ENCODE results near the gene ADAM12. TPM values are rescaled to one million over a fixed set of nuclear protein-coding genes. Genes with fewer than 3 reads are reported as not detected.
"Not testable (repeated sequence)": the region's sequence is repeated elsewhere in the genome, so short reads cannot be mapped to it uniquely, and the experiment has no call there.

Gene ADAM12
- total RNA-seq, 1 donor from 2014 or later = not detected

GRCh38 chr10:126374435-126374834 lies 13.8 kb downstream of the ADAM12 start:
- ATAC-seq (no peak), DNase-seq (ENCODE audit: low spot score) (no peak)

- ATAC-seq (no peak), DNase-seq (ENCODE audit: low spot score) (no peak)
Measured at GRCh38 chr10:126373972-126374371, 14.3 kb downstream of the ADAM12 start.

GRCh38 chr10:126373147-126373546 lies 15.1 kb downstream of the ADAM12 start:
- no peak for ATAC-seq
- DNase-seq (ENCODE audit: low spot score) = no peak

- DNase-seq (ENCODE audit: low spot score) (no peak), ATAC-seq (no peak)
Measured at GRCh38 chr10:126372396-126372795, 15.9 kb downstream of the ADAM12 start.

GRCh38 chr10:126369125-126369710 lies 19.1 kb downstream of the ADAM12 start:
- no peak for DNase-seq (ENCODE audit: low spot score)
- ATAC-seq = no peak

- DNase-seq (ENCODE audit: low spot score) (no peak), ATAC-seq (no peak)
Measured at GRCh38 chr10:126357169-126357568, 31.1 kb downstream of the ADAM12 start.

- DNase-seq (ENCODE audit: low spot score) (no peak), ATAC-seq (no peak)
Measured at GRCh38 chr10:126353666-126354065, 34.6 kb downstream of the ADAM12 start.

GRCh38 chr10:126352453-126352852 lies 35.8 kb downstream of the ADAM12 start:
- no peak for DNase-seq (ENCODE audit: low spot score)
- no peak for ATAC-seq

GRCh38 chr10:126351021-126351420 lies 37.3 kb downstream of the ADAM12 start:
- ATAC-seq (no peak), DNase-seq (ENCODE audit: low spot score) (no peak)

GRCh38 chr10:126350216-126350992 lies 37.9 kb downstream of the ADAM12 start:
- DNase-seq (ENCODE audit: low spot score) = no peak
- no peak for ATAC-seq

- no peak for ATAC-seq
- no peak for DNase-seq (ENCODE audit: low spot score)
Measured at GRCh38 chr10:126349676-126350075, 38.6 kb downstream of the ADAM12 start.

GRCh38 chr10:126349101-126349500 lies 39.2 kb downstream of the ADAM12 start:
- DNase-seq (ENCODE audit: low spot score) = no peak
- no peak for ATAC-seq

- DNase-seq (ENCODE audit: low spot score); ATAC-seq: not testable (repeated sequence)
Measured at GRCh38 chr10:126343496-126343895, 44.8 kb downstream of the ADAM12 start.

GRCh38 chr10:126342680-126343079 lies 45.6 kb downstream of the ADAM12 start:
- ATAC-seq (no peak), DNase-seq (ENCODE audit: low spot score) (no peak)

- DNase-seq (ENCODE audit: low spot score) (no peak), ATAC-seq (no peak)
Measured at GRCh38 chr10:126341491-126341890, 46.8 kb downstream of the ADAM12 start.

- no peak for DNase-seq (ENCODE audit: low spot score)
Measured at GRCh38 chr10:126337251-126337810, 50.9 kb downstream of the ADAM12 start.

GRCh38 chr10:126336801-126337200 lies 51.5 kb downstream of the ADAM12 start:
- no peak for ATAC-seq
- no peak for DNase-seq (ENCODE audit: low spot score)

More at GRCh38 chr10:126337251-126337810, 50.9 kb downstream of the ADAM12 start:
- no peak for ATAC-seq

GRCh38 chr10:126334272-126334671 lies 54.0 kb downstream of the ADAM12 start:
- DNase-seq (ENCODE audit: low spot score) (no peak), ATAC-seq (no peak)

GRCh38 chr10:126332576-126332975 lies 55.7 kb downstream of the ADAM12 start:
- no peak for ATAC-seq
- no peak for DNase-seq (ENCODE audit: low spot score)

GRCh38 chr10:126331101-126331500 lies 57.2 kb downstream of the ADAM12 start:
- DNase-seq (ENCODE audit: low spot score) = no peak
- no peak for ATAC-seq

GRCh38 chr10:126324826-126325225 lies 63.5 kb downstream of the ADAM12 start:
- DNase-seq (ENCODE audit: low spot score) (no peak), ATAC-seq (no peak)

GRCh38 chr10:126321440-126321839 lies 66.8 kb downstream of the ADAM12 start:
- no peak for ATAC-seq

More at GRCh38 chr10:126321440-126321839, 66.8 kb downstream of the ADAM12 start:
- no peak for DNase-seq (ENCODE audit: low spot score)
